GM23338 (cell line): Measurements from ENCODE around the gene HDAC11. TPM values are rescaled to one million over a fixed set of nuclear protein-coding genes. Genes with fewer than 3 reads are reported as not detected.

ENCODE experiments used
- CREB1 ChIP-seq: fragments of 250-450 bp; sonication (Bioruptor Pico); IDR thresholded peaks from 2 replicates; pipeline ENCODE4 v1.5.0; 2020; ENCODE audit warnings: low read depth, mild to moderate bottlenecking, moderate library complexity
- EZH2 ChIP-seq: fragments of 200-600 bp; sonication (generic); IDR thresholded peaks from one replicate; pipeline ENCODE4 v1.8.0; 2017; ENCODE audit warnings: antibody characterized with exemption, mild to moderate bottlenecking, low read depth; ENCODE audit not compliant: unreplicated experiment
- EZH2phosphoT487 ChIP-seq: fragments of 200-600 bp; sonication (generic); IDR thresholded peaks from one replicate; pipeline ENCODE4 v1.8.1; 2018; ENCODE audit warnings: antibody characterized with exemption; ENCODE audit not compliant: unreplicated experiment
- JUNB ChIP-seq: IDR thresholded peaks from one replicate; pipeline ENCODE4 v1.6.1; 2016; ENCODE audit warnings: antibody characterized with exemption; ENCODE audit not compliant: unreplicated experiment
- POLR2AphosphoS5 ChIP-seq: IDR thresholded peaks from 2 replicates; pipeline ENCODE4 v1.6.1; 2016; ENCODE audit warnings: antibody characterized with exemption, low read depth
- REST ChIP-seq: IDR thresholded peaks from one replicate; pipeline ENCODE4 v1.6.1; 2018; ENCODE audit warnings: antibody characterized with exemption; ENCODE audit not compliant: unreplicated experiment
- STAT1 ChIP-seq: IDR thresholded peaks from one replicate; pipeline ENCODE4 v1.6.1; 2016; ENCODE audit warnings: antibody characterized with exemption; ENCODE audit not compliant: unreplicated experiment
- ZNF114 ChIP-seq: fragments of 250-450 bp; sonication (Bioruptor Pico); IDR thresholded peaks from 2 replicates; pipeline ENCODE4 v1.5.0; 2020; ENCODE audit warnings: mild to moderate bottlenecking, moderate library complexity
- polyA plus RNA-seq: library from polyadenylated mRNA; unstranded; fragments of >200 nt; fragmentation: Nextera tagmentation; extraction: Ambion mirVana; gene quantifications from 2 replicates; pipeline ENCODE4 v1.2.1, GENCODE V29; 2016
- total RNA-seq: library from RNA; depleted of rRNA; stranded (reverse); fragments of >200 nt; shearing (Covaris generic); gene quantifications from 2 replicates; pipeline ENCODE4 v1.2.3, GENCODE V29; 2014
- TF ChIP-seq, protein P1 (sequence below): fragments of 250-450 bp; sonication (Bioruptor Pico); IDR thresholded peaks from 2 replicates; pipeline ENCODE4 v1.5.0; 2020; ENCODE audit warnings: mild to moderate bottlenecking, moderate library complexity

HDAC11 gene
- total and polyA plus RNA-seq, 2 experiments from 2014 or later, result 5.4 to 15.8 TPM

- TF ChIP-seq, protein P1, sequence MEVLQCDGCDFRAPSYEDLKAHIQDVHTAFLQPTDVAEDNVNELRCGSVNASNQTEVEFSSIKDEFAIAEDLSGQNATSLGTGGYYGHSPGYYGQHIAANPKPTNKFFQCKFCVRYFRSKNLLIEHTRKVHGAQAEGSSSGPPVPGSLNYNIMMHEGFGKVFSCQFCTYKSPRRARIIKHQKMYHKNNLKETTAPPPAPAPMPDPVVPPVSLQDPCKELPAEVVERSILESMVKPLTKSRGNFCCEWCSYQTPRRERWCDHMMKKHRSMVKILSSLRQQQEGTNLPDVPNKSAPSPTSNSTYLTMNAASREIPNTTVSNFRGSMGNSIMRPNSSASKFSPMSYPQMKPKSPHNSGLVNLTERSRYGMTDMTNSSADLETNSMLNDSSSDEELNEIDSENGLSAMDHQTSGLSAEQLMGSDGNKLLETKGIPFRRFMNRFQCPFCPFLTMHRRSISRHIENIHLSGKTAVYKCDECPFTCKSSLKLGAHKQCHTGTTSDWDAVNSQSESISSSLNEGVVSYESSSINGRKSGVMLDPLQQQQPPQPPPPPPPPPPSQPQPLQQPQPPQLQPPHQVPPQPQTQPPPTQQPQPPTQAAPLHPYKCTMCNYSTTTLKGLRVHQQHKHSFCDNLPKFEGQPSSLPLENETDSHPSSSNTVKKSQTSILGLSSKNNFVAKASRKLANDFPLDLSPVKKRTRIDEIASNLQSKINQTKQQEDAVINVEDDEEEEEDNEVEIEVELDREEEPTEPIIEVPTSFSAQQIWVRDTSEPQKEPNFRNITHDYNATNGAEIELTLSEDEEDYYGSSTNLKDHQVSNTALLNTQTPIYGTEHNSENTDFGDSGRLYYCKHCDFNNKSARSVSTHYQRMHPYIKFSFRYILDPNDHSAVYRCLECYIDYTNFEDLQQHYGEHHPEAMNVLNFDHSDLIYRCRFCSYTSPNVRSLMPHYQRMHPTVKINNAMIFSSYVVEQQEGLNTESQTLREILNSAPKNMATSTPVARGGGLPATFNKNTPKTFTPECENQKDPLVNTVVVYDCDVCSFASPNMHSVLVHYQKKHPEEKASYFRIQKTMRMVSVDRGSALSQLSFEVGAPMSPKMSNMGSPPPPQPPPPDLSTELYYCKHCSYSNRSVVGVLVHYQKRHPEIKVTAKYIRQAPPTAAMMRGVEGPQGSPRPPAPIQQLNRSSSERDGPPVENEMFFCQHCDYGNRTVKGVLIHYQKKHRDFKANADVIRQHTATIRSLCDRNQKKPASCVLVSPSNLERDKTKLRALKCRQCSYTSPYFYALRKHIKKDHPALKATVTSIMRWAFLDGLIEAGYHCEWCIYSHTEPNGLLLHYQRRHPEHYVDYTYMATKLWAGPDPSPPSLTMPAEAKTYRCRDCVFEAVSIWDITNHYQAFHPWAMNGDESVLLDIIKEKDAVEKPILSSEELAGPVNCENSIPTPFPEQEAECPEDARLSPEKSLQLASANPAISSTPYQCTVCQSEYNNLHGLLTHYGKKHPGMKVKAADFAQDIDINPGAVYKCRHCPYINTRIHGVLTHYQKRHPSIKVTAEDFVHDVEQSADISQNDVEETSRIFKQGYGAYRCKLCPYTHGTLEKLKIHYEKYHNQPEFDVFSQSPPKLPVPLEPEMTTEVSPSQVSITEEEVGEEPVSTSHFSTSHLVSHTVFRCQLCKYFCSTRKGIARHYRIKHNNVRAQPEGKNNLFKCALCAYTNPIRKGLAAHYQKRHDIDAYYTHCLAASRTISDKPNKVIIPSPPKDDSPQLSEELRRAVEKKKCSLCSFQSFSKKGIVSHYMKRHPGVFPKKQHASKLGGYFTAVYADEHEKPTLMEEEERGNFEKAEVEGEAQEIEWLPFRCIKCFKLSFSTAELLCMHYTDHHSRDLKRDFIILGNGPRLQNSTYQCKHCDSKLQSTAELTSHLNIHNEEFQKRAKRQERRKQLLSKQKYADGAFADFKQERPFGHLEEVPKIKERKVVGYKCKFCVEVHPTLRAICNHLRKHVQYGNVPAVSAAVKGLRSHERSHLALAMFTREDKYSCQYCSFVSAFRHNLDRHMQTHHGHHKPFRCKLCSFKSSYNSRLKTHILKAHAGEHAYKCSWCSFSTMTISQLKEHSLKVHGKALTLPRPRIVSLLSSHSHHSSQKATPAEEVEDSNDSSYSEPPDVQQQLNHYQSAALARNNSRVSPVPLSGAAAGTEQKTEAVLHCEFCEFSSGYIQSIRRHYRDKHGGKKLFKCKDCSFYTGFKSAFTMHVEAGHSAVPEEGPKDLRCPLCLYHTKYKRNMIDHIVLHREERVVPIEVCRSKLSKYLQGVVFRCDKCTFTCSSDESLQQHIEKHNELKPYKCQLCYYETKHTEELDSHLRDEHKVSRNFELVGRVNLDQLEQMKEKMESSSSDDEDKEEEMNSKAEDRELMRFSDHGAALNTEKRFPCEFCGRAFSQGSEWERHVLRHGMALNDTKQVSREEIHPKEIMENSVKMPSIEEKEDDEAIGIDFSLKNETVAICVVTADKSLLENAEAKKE (CRISPR knock-in tag), result peak; percentile 38; the same call in 1 of the 2 replicates
- TF ChIP-seq ZNF114 (CRISPR knock-in tag), result no peak
- no peak for TF ChIP-seq REST
- TF ChIP-seq EZH2phosphoT487, result no peak
- TF ChIP-seq JUNB, result no peak
- TF ChIP-seq POLR2AphosphoS5, result no peak
- no peak for TF ChIP-seq STAT1
- TF ChIP-seq EZH2, result no peak
- TF ChIP-seq CREB1 (CRISPR knock-in tag), result peak; percentile 73
These were observed 18.7 kb upstream of the HDAC11 start (continued) for GRCh38 chr3:13461169-13462124.
